ENCODE measurements around the gene DNAJC7.
"Not testable (repeated sequence)": the region's sequence is repeated elsewhere in the genome, so short reads cannot be mapped to it uniquely, and the experiment has no call there.

The DNAJC7 gene

GRCh38 chr17:41930833-41931156, 86.4 kb downstream of the DNAJC7 start:
- not testable (repeated sequence) for H3K9me3 Mint-ChIP-seq, DNase-seq, H3K27me3 Mint-ChIP-seq, H3K36me3 Mint-ChIP-seq
- H3K27ac Mint-ChIP-seq: peak overlapping the region; percentile 97
- peak overlapping the region; percentile 95 to 99 for H3K4me3 Mint-ChIP-seq
- H3K4me1 Mint-ChIP-seq: peaks cover 15 to 28% of the 10 kb centered on the region in 2 donors
- peak; percentile 58 to 59 for ATAC-seq (replicated peaks)

GRCh38 chr17:41930009-41930832, 87.0 kb downstream of the DNAJC7 start, which contains the start of gene ODAD4:
Gene ODAD4 (plus strand): TSS chr17:41930617. CDS start chr17:41930724, 107 bp downstream.
- H3K27ac Mint-ChIP-seq: peak within 1 kb of the TSS; percentile 97
- ATAC-seq (replicated peaks) (peak; percentile 99), DNase-seq (peak; percentile 90)
- H3K36me3 Mint-ChIP-seq: no peaks in the 10 kb centered on the region
- H3K4me1 Mint-ChIP-seq: peaks cover 17 to 28% of the 10 kb centered on the region in 2 donors
- no peaks in the 10 kb centered on the region for H3K9me3 Mint-ChIP-seq
- H3K4me3 Mint-ChIP-seq: peak within 1 kb of the TSS; percentile 95 to 99
- H3K27me3 Mint-ChIP-seq: no peaks in the 10 kb centered on the region

GRCh38 chr17:41928693-41929251, 88.5 kb downstream of the DNAJC7 start:
- Mint-ChIP-seq H3K4me1 (peaks cover 17 to 28% of the 10 kb centered on the region in 2 donors), H3K27me3 (no peaks in the 10 kb centered on the region), H3K36me3 (peaks cover 0 to 1% of the 10 kb centered on the region in 2 donors), H3K9me3 (no peaks in the 10 kb centered on the region), H3K4me3 (peak overlapping the region in 1 of 2 donors; percentile 37), H3K27ac (no peak overlapping the region)
- no peak for DNase-seq
- no peak for ATAC-seq (replicated peaks)

Data from stimulated activated naive B cell treated with anti-CD40 and anti-IgM and Interleukin-4, amounts not matched to agents 10 μg/mL and 1 μg/mL and 100 μg/mL, for 72 hours (primary cell).